Gastrocnemius medialis (tissue), 4 donors: ENCODE results near the gene MAVS. TPM values are rescaled to one million over a fixed set of nuclear protein-coding genes. Genes with fewer than 3 reads are reported as not detected.

Experiments
- ATAC-seq, 2 donors: fragments of 150-250 bp; one replicate each; pipeline ENCODE4 v1.9.1; 2016
- DNase-seq, 2 donors: peaks; one replicate each; pipeline ENCODE4 v3.0.0-alpha.2; 2019
- H3K27ac ChIP-seq, 4 donors: fragments of 200-600 bp; sonication (generic); 1 replicate in 1 of 4; 2 replicates in 3 of 4; pipeline ENCODE4 v1.5.1; 2016 to 2018; ENCODE audit warnings: mild to moderate bottlenecking in 2 of 4, moderate library complexity in 1 of 4
- H3K27me3 ChIP-seq, 3 donors: fragments of 200-600 bp; sonication (generic) in 2 of 3; 1 replicate in 1 of 3; 2 replicates in 2 of 3; pipeline versions ENCODE4 v1.5.1 to v1.6.0; 2016 to 2019; ENCODE audit warnings: mild to moderate bottlenecking in 1 of 3, moderate library complexity in 1 of 3
- H3K36me3 ChIP-seq, 2 donors: fragments of 200-600 bp; sonication (generic) in 1 of 2; one replicate each; pipeline ENCODE4 v1.5.1; 2017 to 2018
- H3K4me1 ChIP-seq, 2 donors: fragments of 200-600 bp; sonication (generic) in 1 of 2; one replicate each; pipeline ENCODE4 v1.5.1; 2016 to 2017; ENCODE audit warnings: mild to moderate bottlenecking in 2 of 2
- H3K4me3 ChIP-seq, 4 donors: fragments of 200-600 bp; sonication (generic) in 3 of 4; 1 replicate in 1 of 4; 2 replicates in 3 of 4; pipeline ENCODE4 v1.5.1; 2016 to 2019; ENCODE audit warnings: mild to moderate bottlenecking in 2 of 4
- H3K9me3 ChIP-seq, 3 donors: fragments of 200-600 bp; sonication (generic) in 2 of 3; 1 replicate in 1 of 3; 2 replicates in 2 of 3; pipeline ENCODE4 v1.5.1; 2016 to 2019
- CTCF ChIP-seq, 5 experiments: fragments of 450-650 bp in 3 of 5; fragments of 200-600 bp in 2 of 5; sonication (generic) in 2 of 5; IDR thresholded peaks in 4 of 5; conservative IDR thresholded peaks in 1 of 5; 1 replicate in 4 of 5; 2 replicates in 1 of 5; pipeline ENCODE4 v1.5.1; 2016 to 2019; ENCODE audit warnings: antibody characterized with exemption in 5 of 5, mild to moderate bottlenecking in 3 of 5, moderate library complexity in 3 of 5
- POLR2A ChIP-seq, 2 donors: fragments of 450-650 bp; IDR thresholded peaks; one replicate each; pipeline ENCODE4 v1.6.1; 2017; ENCODE audit warnings: antibody characterized with exemption in 2 of 2, mild to moderate bottlenecking in 2 of 2, moderate library complexity in 2 of 2
- in situ Hi-C, 4 donors: fragments of 200-750 bp; cut with MboI; loops; one replicate each; pipeline versions ENCODE4 v1.15.0 to v1.8.0; 2017; ENCODE audit warnings: low sequenced_read_pairs in 4 of 4
- intact Hi-C: fragments of 100-400 bp; cut with DNase I; formaldehyde crosslinking; loops from one replicate; pipeline ENCODE4 v1.15.1; 2023; ENCODE audit warnings: low total_unique reads
- total RNA-seq, 4 donors: library from RNA; depleted of rRNA; stranded (reverse); fragments of >200 nt; gene quantifications; one replicate each; pipeline versions ENCODE4 v1.1.0 to v1.2.3, GENCODE V29; 2016

MAVS gene
- total RNA-seq, 4 donors from 2014 or later: 37.9 to 64.5 (median 44.4) TPM

GRCh38 chr20:3909952-3910366 lies 63.3 kb downstream of the MAVS start:
- intact Hi-C loops: no loop called here
- no peak for TF ChIP-seq POLR2A (IDR thresholded peaks at IDR 0.05)
- TF ChIP-seq CTCF (IDR thresholded peaks at IDR 0.05 in 4 of 5, conservative IDR thresholded peaks at IDR 0.05 in 1 of 5): no peak
- ATAC-seq (no peak), DNase-seq (no peak)
- in situ Hi-C loops: no loop called here
- Histone ChIP-seq H3K4me3 (no peak overlapping the region), H3K27ac (no peak overlapping the region), H3K36me3 (peaks cover 0 to 66% of the 10 kb centered on the region in 2 donors), H3K4me1 (no peaks in the 10 kb centered on the region), H3K27me3 (no peaks in the 10 kb centered on the region), H3K9me3 (no peaks in the 10 kb centered on the region)

GRCh38 chr20:3910853-3911252 lies 64.2 kb downstream of the MAVS start:
- Histone ChIP-seq H3K9me3 (no peaks in the 10 kb centered on the region), H3K27me3 (no peaks in the 10 kb centered on the region), H3K27ac (no peak overlapping the region), H3K36me3 (peaks cover 0 to 70% of the 10 kb centered on the region in 2 donors), H3K4me3 (no peak overlapping the region), H3K4me1 (peaks cover 0 to 2% of the 10 kb centered on the region in 2 donors)
- in situ Hi-C loops (no loop called here), intact Hi-C loops (no loop called here)
- DNase-seq (no peak), ATAC-seq (no peak)
- TF ChIP-seq CTCF (IDR thresholded peaks at IDR 0.05 in 4 of 5, conservative IDR thresholded peaks at IDR 0.05 in 1 of 5) (no peak), POLR2A (IDR thresholded peaks at IDR 0.05) (no peak)

- TF ChIP-seq POLR2A (IDR thresholded peaks at IDR 0.05) (no peak), CTCF (IDR thresholded peaks at IDR 0.05 in 4 of 5, conservative IDR thresholded peaks at IDR 0.05 in 1 of 5) (no peak)
- peaks cover 0 to 76% of the 10 kb centered on the region in 2 donors for H3K36me3 ChIP-seq
- no peak overlapping the region for H3K4me3 ChIP-seq
- in situ Hi-C loops (no loop called here), intact Hi-C loops (no loop called here)
- no peak overlapping the region for H3K27ac ChIP-seq
- ATAC-seq: no peak
- no peaks in the 10 kb centered on the region for H3K27me3 ChIP-seq
- DNase-seq: no peak
- peaks cover 0 to 9% of the 10 kb centered on the region in 2 donors for H3K4me1 ChIP-seq
- no peaks in the 10 kb centered on the region for H3K9me3 ChIP-seq
These were observed 65.3 kb downstream of the MAVS start for GRCh38 chr20:3911956-3912355.

GRCh38 chr20:3914446-3914845 lies 67.8 kb downstream of the MAVS start:
- in situ Hi-C loops (no loop called here), intact Hi-C loops (no loop called here)
- Histone ChIP-seq H3K27me3 (no peaks in the 10 kb centered on the region), H3K27ac (no peak overlapping the region), H3K4me1 (peaks cover 0 to 11% of the 10 kb centered on the region in 2 donors), H3K4me3 (no peak overlapping the region), H3K9me3 (no peaks in the 10 kb centered on the region), H3K36me3 (peaks cover 0 to 70% of the 10 kb centered on the region in 2 donors)
- no peak for ATAC-seq
- DNase-seq: no peak
- TF ChIP-seq POLR2A (IDR thresholded peaks at IDR 0.05): no peak
- TF ChIP-seq CTCF (IDR thresholded peaks at IDR 0.05 in 4 of 5, conservative IDR thresholded peaks at IDR 0.05 in 1 of 5): no peak

- H3K4me1 ChIP-seq: peaks cover 0 to 11% of the 10 kb centered on the region in 2 donors
- H3K36me3 ChIP-seq: peaks cover 0 to 68% of the 10 kb centered on the region in 2 donors
- intact Hi-C loops: no loop called here
- H3K27me3 ChIP-seq: no peaks in the 10 kb centered on the region
- no peak overlapping the region for H3K4me3 ChIP-seq
- DNase-seq: no peak
- H3K27ac ChIP-seq: no peak overlapping the region
- in situ Hi-C loops: no loop called here
- TF ChIP-seq CTCF (IDR thresholded peaks at IDR 0.05 in 4 of 5, conservative IDR thresholded peaks at IDR 0.05 in 1 of 5) (no peak), POLR2A (IDR thresholded peaks at IDR 0.05) (no peak)
- H3K9me3 ChIP-seq: no peaks in the 10 kb centered on the region
- no peak for ATAC-seq
These were observed 69.1 kb downstream of the MAVS start for GRCh38 chr20:3915691-3916090.
